ELR (cell line): Measurements from ENCODE around the gene EMC10.
"Not testable (repeated sequence)": the region's sequence is repeated elsewhere in the genome, so short reads cannot be mapped to it uniquely, and the experiment has no call there.

Source experiments
- DNase-seq: peaks from one replicate; pipeline ENCODE4 v3.0.0-alpha.2; 2015; ENCODE audit warnings: low read depth

The EMC10 gene

GRCh38 chr19:50476224-50476906 is at the start of gene EMC10, which contains the start of gene GARIN5A:
Gene EMC10, plus strand, starts transcription at chr19:50476507. Its CDS starts 38 bp downstream, at chr19:50476545.
Gene GARIN5A, minus strand, starts transcription at chr19:50476848. Its CDS starts 460 bp downstream, at chr19:50476388.
- peak; percentile 69 for DNase-seq

DNA sequence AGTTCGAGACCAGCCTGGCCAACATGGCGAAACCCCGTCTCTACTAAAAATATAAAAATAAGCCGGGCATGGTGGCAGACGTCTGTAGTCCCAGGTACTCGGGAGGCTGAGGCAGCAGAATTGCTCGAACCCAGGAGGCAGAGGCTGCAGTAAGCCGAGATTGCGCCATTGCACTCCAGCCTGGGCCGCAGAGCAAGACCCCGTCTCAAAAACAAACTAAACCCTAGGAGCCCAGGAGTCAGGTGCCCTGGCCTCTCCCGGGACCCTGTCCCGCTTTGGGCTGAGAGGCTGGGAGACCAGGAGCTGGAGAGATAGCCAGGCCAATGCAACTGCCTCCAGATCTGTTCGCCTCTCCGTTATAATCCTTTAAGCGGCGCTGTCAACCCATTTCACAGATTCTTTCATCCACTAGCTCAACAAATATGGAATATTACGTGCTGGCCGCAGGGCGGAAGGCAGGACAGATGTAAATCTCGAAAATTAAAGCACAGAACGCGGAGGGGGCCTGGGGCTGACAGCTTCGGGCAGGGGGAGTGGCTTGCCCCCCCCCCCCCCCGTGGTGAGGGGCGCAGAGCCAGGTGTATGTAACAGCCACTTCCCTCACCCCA is 48.9 kb upstream of the EMC10 start:
- no peak for DNase-seq

- DNase-seq, result peak; percentile 34
Observed at GRCh38 chr19:50427997-50428425, 48.3 kb upstream of the EMC10 start.

- DNase-seq, result no peak
Observed at GRCh38 chr19:50428772-50429463, 47.4 kb upstream of the EMC10 start.

GRCh38 chr19:50430888-50431342 is 45.4 kb upstream of the EMC10 start:
- DNase-seq, result no peak

DNA sequence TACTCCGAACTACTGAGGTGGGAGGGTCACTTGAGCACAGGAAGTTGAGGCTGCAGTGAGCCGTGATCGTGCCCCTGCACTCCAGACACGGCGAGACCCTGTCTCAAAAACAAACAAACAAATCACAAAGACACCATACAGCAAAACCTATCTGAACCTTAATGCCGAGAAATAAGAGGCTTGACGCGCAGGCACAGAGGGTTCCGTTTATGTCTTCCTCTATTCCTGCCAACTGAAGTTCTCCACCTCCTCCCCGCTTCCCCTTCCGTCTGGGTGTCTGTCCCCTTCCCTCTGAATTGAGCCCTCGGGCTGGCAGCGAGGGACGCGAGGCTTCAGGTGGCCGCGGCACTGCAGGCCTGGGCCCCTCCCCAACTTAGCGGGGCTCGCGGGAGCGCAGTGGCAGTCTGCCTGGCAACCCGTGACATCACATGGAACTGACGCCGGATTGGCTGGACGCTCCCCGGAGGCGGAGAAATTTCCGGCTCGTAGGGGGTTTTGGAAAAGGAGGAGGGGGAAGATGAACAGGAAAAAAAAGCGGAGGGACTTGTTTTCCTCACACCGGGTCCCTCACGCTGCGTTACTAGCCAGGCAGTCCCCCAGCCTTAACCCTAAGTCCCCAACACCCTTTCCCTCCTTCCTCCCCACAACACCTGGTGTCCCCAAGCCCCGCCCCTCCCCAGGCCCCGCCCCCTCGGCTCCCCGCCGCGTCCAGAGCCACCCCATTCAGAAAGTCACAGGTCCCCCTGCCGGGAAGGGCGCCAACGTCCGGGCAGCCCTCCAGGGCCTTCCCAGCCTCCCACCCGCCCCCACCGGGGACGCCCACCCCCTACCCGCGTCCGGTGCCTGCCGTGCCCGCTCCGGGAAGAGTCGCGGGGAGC is 44.7 kb upstream of the EMC10 start:
- DNase-seq, result peak; percentile 65

DNA sequence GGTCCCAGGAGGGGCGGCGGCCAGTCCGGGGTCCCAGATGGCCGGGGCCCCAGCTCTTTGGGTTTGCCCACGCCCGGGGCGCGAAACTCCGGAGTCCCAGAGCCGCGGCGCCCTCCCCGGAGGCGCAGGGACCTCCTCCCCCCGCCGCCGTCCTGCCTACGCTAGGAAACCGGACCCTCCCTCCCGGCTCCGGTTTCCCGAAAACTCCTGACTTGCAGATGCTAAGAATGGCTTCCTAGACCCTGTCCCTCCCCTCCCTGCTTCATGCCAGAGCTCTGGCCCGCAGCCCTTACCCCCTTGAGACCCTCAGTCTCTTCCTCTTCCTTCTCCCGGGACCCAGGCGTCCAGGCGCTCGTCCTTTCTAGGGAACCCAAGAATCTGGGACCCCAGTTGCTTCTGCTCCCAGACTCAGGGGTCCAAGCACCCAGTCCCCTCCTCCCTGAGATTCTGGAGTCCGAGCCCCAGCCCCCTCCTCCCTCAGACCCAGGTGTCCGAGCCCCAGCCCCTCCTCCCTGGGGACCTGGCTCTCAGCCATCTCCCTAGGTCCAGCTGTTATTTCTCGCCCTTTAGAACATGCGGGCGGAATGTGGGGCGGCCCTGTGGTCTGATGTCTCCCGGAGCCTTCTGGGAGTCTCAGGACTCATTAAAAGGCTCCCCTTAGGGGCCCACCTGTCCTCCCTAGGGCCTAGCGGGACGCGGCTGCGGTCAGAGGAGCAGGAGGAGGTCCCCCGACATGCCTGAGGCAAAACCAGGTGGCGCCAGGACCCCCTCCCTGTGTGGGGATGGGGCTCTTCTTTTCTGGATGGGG is 43.9 kb upstream of the EMC10 start, which contains the start of gene MYBPC2:
Gene MYBPC2, plus strand, starts transcription at position 672 of the 808 bp plus-strand sequence. Its CDS starts 62 bp downstream, at position 734.
- DNase-seq, result no peak

DNA sequence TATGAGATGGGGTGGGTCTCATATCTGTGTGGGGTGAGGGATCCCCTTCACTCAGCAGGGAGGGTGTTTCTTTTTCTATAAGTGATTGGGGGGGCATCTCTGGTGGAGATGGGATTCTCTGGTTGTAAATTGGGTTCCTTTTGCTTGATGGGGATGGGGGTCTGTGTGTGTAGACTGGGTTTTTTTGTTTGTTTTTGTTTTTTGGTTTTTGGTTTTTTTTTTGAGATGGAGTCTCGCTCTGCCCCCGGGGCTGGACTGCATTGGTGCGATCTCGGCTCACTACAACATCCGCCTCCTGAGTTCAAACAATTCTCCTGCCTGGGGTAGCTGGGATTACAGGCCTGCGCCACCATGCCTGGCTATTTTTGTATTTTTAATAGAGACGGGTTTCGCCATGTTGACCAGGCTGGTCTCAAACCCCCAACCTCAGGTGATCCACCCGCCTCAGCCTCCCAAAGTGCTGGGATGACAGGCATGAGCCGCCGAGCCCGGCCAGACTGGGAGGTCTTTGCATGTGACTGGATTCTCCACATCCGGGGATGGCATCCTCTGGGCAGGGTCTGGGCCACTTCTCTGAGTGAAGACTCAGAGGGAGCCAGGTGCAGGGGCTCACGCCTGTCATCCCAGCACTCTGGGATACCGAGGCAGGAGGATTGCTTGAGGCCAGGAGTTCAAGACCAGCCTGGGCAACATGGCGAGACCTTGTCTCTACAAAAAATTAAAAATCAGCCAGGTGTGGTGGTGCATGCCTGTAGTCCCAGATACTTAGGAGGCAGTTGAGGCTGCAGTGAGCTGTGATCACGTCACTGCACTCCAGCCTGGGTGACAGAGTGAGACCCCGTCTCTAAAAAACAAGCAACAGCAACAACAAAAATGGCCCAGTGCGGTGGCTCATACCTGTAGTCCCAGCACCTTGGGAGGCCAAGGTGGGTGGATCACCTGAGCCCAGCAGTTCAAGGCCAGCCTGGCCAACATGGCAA is 42.8 kb upstream of the EMC10 start:
- DNase-seq, result no peak

GRCh38 chr19:50434525-50434924 is 41.8 kb upstream of the EMC10 start:
- DNase-seq, result no peak

DNA sequence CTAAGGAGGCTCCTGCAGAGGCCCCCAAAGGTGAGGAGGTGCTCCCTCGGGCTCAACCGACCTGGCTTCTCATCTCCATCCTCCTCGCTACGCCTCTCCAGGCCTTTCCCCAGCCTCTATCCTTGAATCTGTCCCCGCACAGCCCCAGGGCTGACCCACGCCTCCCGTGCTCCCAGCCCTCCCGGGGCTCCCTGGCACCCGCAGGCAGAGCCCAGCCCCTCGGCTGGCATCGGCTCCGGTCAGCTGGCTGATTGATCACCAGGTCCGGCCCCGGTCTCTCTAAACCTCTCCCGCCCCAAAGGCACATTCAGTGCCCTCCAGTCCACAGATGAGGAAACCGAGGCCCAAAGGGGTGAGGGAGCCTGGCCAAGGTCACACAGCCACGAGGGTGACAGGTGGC is 41.1 kb upstream of the EMC10 start:
- DNase-seq, result no peak

GRCh38 chr19:50435627-50436026 is 40.7 kb upstream of the EMC10 start:
- no peak for DNase-seq

- no peak for DNase-seq
Observed at GRCh38 chr19:50437862-50438449, 38.4 kb upstream of the EMC10 start.

DNA sequence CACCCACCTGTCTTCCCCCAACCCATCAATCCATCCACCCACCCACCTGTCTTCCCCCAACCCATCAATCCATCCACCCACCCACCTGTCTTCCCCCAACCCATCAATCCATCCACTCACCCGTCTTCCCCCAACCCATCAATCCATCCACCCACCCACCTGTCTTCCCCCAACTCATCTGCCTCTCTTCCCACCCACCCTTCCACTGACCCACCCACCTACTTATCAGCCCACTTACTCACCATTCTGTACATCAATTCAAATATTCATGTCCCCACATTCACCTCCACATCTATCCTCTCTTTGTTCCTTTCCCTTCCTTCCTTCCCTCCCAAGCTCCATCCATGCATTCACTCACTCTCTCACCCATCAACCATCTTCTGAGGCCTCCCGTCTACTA is 37.2 kb upstream of the EMC10 start:
- DNase-seq, result not testable (repeated sequence)

GRCh38 chr19:50444059-50444458 is 32.2 kb upstream of the EMC10 start:
- no peak for DNase-seq

DNA sequence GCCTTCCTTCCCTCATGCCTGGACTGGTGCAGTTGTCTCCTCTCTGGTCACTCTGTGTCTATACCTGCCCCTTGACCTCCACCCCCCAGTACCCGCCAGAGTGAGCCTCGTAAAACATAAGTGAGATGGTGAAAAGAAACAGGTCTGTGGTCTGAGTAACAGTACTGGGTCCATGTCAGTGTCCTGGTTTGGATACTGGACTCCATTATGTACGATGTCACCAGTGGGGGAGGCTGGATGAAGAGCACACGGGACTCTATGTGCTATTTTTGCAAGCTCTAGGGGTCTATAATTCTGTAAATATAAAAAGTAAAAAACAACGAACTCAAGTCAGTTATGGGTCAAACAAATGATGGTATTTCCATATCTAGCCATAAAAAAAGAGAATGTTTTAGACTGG is 29.3 kb upstream of the EMC10 start:
- DNase-seq, result no peak

DNA sequence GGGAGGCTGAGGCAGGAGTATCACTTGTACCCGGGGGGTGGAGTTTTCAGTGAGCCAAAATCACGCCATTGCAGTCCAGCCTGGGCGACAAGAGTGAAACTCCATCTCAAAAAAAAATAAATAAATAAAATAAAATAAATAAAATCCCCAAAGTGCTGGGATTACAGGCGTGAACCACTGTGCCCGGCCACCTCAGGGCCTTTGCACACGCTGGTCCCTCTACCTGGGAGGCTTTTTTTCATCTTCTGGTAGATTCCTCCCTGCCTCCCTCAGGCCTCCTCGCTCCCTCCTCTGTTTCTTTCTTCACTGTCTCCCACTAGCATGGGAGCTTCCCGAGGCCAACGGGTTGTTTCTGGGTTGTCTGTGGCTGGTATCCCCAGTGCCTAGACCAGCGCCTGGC is 28.6 kb upstream of the EMC10 start:
- no peak for DNase-seq

- peak; percentile 9 for DNase-seq
Observed at GRCh38 chr19:50449236-50449899, 26.9 kb upstream of the EMC10 start.

DNA sequence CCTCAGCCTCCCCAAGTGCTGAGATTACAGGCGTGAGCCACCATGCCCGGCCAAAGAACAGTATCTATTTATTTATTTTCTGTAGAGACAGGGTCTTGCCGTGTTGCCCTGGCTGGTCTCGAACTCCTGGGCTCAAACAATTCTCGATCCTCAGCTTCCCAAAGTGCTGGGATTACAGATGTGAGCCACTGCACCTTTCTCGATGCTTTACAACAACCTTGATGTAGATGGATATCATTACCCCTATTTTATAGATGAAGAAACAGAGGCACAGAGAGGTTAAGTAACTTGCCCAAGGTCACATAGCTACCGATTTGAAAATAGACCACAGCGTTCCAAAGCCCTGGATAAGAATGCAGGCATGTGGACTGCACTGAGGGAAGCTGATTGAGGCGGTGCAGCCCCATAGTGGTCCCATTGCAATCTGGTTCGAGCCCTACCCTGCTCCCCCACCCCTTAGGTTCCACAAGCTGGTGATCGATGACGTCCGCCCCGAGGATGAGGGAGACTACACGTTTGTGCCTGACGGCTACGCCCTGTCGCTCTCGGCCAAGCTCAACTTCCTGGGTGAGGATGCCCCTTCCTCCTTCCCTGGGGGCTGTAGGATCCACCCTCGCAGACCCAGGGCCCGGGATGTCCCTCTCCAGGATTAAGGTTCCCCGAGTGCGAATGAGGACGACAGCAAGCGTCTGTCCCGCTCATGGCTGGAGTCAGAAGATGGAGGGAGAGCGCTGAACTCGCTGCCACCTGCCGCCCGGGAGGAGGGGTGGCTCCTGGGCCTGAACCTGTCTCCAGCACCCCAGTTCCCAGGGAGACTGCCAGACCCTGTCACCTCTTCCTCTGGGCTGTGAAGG is 25.7 kb upstream of the EMC10 start:
- DNase-seq, result no peak
